Liver (tissue), 9 donors: ENCODE results near the gene GGT6. TPM values are rescaled to one million over a fixed set of nuclear protein-coding genes. Genes with fewer than 3 reads are reported as not detected.
"Not testable (repeated sequence)": the region's sequence is repeated elsewhere in the genome, so short reads cannot be mapped to it uniquely, and the experiment has no call there.

ENCODE experiments used
- DNase-seq: peaks from one replicate; pipeline ENCODE4 v3.0.0-alpha.2; 2017; ENCODE audit warnings: low spot score
- H3K27ac ChIP-seq, 2 donors: one replicate each; pipeline ENCODE4 v1.7.0; 2013; ENCODE audit warnings: inconsistent platforms in 2 of 2, low read length in 2 of 2, control low read depth in 1 of 2, low read depth in 1 of 2, mild to moderate bottlenecking in 1 of 2
- H3K27me3 ChIP-seq, 4 donors: one replicate each; pipeline versions ENCODE4 v1.6.1 to v1.7.0; 2013; ENCODE audit warnings: low read length in 3 of 4, inconsistent platforms in 1 of 4, mild to moderate bottlenecking in 1 of 4, moderate library complexity in 1 of 4; ENCODE audit not compliant: control insufficient read depth in 4 of 4, insufficient read depth in 4 of 4
- H3K36me3 ChIP-seq, 4 donors: one replicate each; pipeline versions ENCODE4 v1.6.1 to v1.7.0; 2013; ENCODE audit warnings: low read length in 3 of 4, mild to moderate bottlenecking in 3 of 4, low read depth in 1 of 4, moderate library complexity in 1 of 4; ENCODE audit not compliant: control insufficient read depth in 4 of 4, insufficient read depth in 3 of 4
- H3K4me1 ChIP-seq, 4 donors: one replicate each; pipeline versions ENCODE4 v1.6.1 to v1.7.0; 2013; ENCODE audit warnings: low read length in 3 of 4, mild to moderate bottlenecking in 3 of 4, moderate library complexity in 1 of 4; ENCODE audit not compliant: control insufficient read depth in 4 of 4, insufficient read depth in 4 of 4
- H3K4me3 ChIP-seq, 3 donors: one replicate each; pipeline versions ENCODE4 v1.6.1 to v1.7.0; 2013; ENCODE audit warnings: low read length in 3 of 3, control low read depth in 1 of 3, low read depth in 1 of 3, mild to moderate bottlenecking in 1 of 3
- H3K9ac ChIP-seq, 2 donors: one replicate each; pipeline ENCODE4 v1.7.0; 2013; ENCODE audit warnings: low read length in 2 of 2, mild to moderate bottlenecking in 2 of 2, moderate library complexity in 2 of 2, control low read depth in 1 of 2, low read depth in 1 of 2
- H3K9me3 ChIP-seq, 4 donors: one replicate each; pipeline versions ENCODE4 v1.6.1 to v1.7.0; 2013; ENCODE audit warnings: low read length in 3 of 4; ENCODE audit not compliant: control insufficient read depth in 4 of 4
- ATF3 ChIP-seq: IDR thresholded peaks from 2 replicates; pipeline ENCODE4 v1.6.1; 2016; ENCODE audit warnings: antibody characterized with exemption
- CTCF ChIP-seq: fragments of 150-350 bp; IDR thresholded peaks from 2 replicates; pipeline ENCODE4 v1.5.1; 2017; ENCODE audit warnings: improper control_type of control experiment, low read depth, low read length; ENCODE audit not compliant: missing input control
- EGR1 ChIP-seq, 2 donors: IDR thresholded peaks; 2 replicates each; pipeline ENCODE4 v1.6.1; 2016 to 2018; ENCODE audit warnings: antibody characterized with exemption in 2 of 2, low read depth in 2 of 2
- FOXA1 ChIP-seq: IDR thresholded peaks from 2 replicates; pipeline ENCODE4 v1.6.1; 2016; ENCODE audit warnings: antibody characterized with exemption
- FOXA2 ChIP-seq: IDR thresholded peaks from 2 replicates; pipeline ENCODE4 v1.6.1; 2016; ENCODE audit warnings: antibody characterized with exemption
- GABPA ChIP-seq, 2 donors: IDR thresholded peaks in 1 of 2; conservative IDR thresholded peaks in 1 of 2; 2 replicates each; pipeline ENCODE4 v1.6.1; 2016; ENCODE audit warnings: antibody characterized with exemption in 2 of 2, mild to moderate bottlenecking in 1 of 2, moderate library complexity in 1 of 2
- HNF4A ChIP-seq, 2 donors: conservative IDR thresholded peaks; 2 replicates each; pipeline ENCODE4 v1.6.1; 2016; ENCODE audit warnings: antibody characterized with exemption in 2 of 2, mild to moderate bottlenecking in 2 of 2
- HNF4G ChIP-seq: IDR thresholded peaks from 2 replicates; pipeline ENCODE4 v1.6.1; 2016; ENCODE audit warnings: antibody characterized with exemption
- JUND ChIP-seq, 2 donors: IDR thresholded peaks; 2 replicates each; pipeline ENCODE4 v1.6.1; 2016; ENCODE audit warnings: antibody characterized with exemption in 2 of 2
- MAX ChIP-seq: IDR thresholded peaks from 2 replicates; pipeline ENCODE4 v1.6.1; 2016; ENCODE audit warnings: antibody characterized with exemption
- REST ChIP-seq: IDR thresholded peaks from 2 replicates; pipeline ENCODE4 v1.6.1; 2016; ENCODE audit warnings: antibody characterized with exemption, mild to moderate bottlenecking
- SP1 ChIP-seq: IDR thresholded peaks from 2 replicates; pipeline ENCODE4 v1.6.1; 2018; ENCODE audit warnings: antibody characterized with exemption, mild to moderate bottlenecking
- YY1 ChIP-seq: IDR thresholded peaks from 2 replicates; pipeline ENCODE4 v1.6.1; 2016; ENCODE audit warnings: antibody characterized with exemption, mild to moderate bottlenecking
- ZBTB33 ChIP-seq: IDR thresholded peaks from 2 replicates; pipeline ENCODE4 v1.6.1; 2016; ENCODE audit warnings: antibody characterized with exemption
- WGBS: extraction: QIAGEN DNeasy Blood & Tissue Kit; methylation state at CpG from one replicate; pipeline ENCODE4 v1.1.7; 2013; 5-methylcytosine and 5-hydroxymethylcytosine counted together
- polyA plus RNA-seq, 2 donors: library from polyadenylated mRNA; stranded (reverse) in 1 of 2; unstranded in 1 of 2; fragments of 200-250 nt in 1 of 2; fragments of >200 nt in 1 of 2; fragmentation: Nextera tagmentation in 1 of 2; extraction: Ambion mirVana in 1 of 2; gene quantifications; one replicate each; pipeline versions ENCODE4 v1.2.1 to v1.2.3, GENCODE V29; 2013 to 2015
- total RNA-seq, 2 donors: library from RNA; depleted of rRNA; stranded (reverse); fragments of >200 nt; gene quantifications; one replicate each; pipeline ENCODE4 v1.2.3, GENCODE V29; 2014
- donor health status: healthy.
- donor health status: healthy.
- donor health status: healthy.
- donor health status: healthy.
- donor health status: healthy.

Gene GGT6
- total and polyA plus RNA-seq, 4 donors, result 0.19 to 1.1 (median 0.53) TPM

GRCh38 chr17:4605826-4606225 lies 45.4 kb upstream of the GGT6 start (continued):
- TF ChIP-seq REST, result no peak
- no peak for TF ChIP-seq YY1
- no peak for TF ChIP-seq EGR1 (IDR thresholded peaks at IDR 0.05; ENCODE audit: low read depth in 2 of 2)
- peak; percentile 53 for TF ChIP-seq SP1
- TF ChIP-seq FOXA2, result no peak
- no peak for TF ChIP-seq ATF3
- no peak for TF ChIP-seq CTCF
- no peak for TF ChIP-seq FOXA1
- no peak for TF ChIP-seq JUND (IDR thresholded peaks at IDR 0.05)

- not testable (repeated sequence) for H3K36me3 ChIP-seq, H3K4me1 ChIP-seq, H3K4me3 ChIP-seq, DNase-seq, H3K27me3 ChIP-seq, H3K9ac ChIP-seq, H3K27ac ChIP-seq, H3K9me3 ChIP-seq
- 93% methylated on average over 11 of the region's 11 CpGs for WGBS
Measured at GRCh38 chr17:4604736-4605135, 44.4 kb upstream of the GGT6 start.

GRCh38 chr17:4604111-4604644 lies 43.8 kb upstream of the GGT6 start:
- H3K9ac ChIP-seq, result no peak overlapping the region
- peaks cover 0 to 5% (median 0%) of the 10 kb centered on the region in 4 donors for H3K27me3 ChIP-seq
- no peak overlapping the region for H3K27ac ChIP-seq
- 83% methylated on average over 18 of the region's 18 CpGs for WGBS
- H3K36me3 ChIP-seq, result no peaks in the 10 kb centered on the region
- DNase-seq, result no peak
- H3K4me3 ChIP-seq, result no peak overlapping the region
- H3K4me1 ChIP-seq, result no peaks in the 10 kb centered on the region
- H3K9me3 ChIP-seq, result no peaks in the 10 kb centered on the region
- TF ChIP-seq MAX (no peak), FOXA2 (no peak), HNF4G (no peak), SP1 (no peak), CTCF (no peak), ZBTB33 (no peak), ATF3 (no peak), HNF4A (conservative IDR thresholded peaks at IDR 0.05) (no peak), FOXA1 (no peak), REST (no peak), GABPA (IDR thresholded peaks at IDR 0.05 in 1 of 2, conservative IDR thresholded peaks at IDR 0.05 in 1 of 2) (no peak), EGR1 (IDR thresholded peaks at IDR 0.05; ENCODE audit: low read depth in 2 of 2) (no peak)
